A549 (cell line): Measurements from ENCODE around the gene ASMTL. TPM values are rescaled to one million over a fixed set of nuclear protein-coding genes. Genes with fewer than 3 reads are reported as not detected.
A peak's percentile ranks its signal among the peaks of the same experiment; 100 is the strongest.

Experiments
- ATAC-seq, 2 experiments: fragments of 200-7000 bp in 1 of 2; fragments of >200 bp in 1 of 2; cut with Nextera tagmentation in 1 of 2; cut with Tn5 transposase in 1 of 2; 3 replicates each; pipeline versions ENCODE4 v1.8.0 to v1.9.1; 2018 to 2020; ENCODE audit warnings: mild to moderate bottlenecking in 1 of 2, moderate library complexity in 1 of 2
- CTCF ChIA-PET: fragments of 300-600 bp; sonication (Branson Sonifier 250); formaldehyde crosslinking; extraction: SDS; loops from one replicate; lab custom pipeline; 2021; ENCODE audit warnings: antibody characterized with exemption, inconsistent platforms; lab: Yijun Ruan, JAX
- POLR2A ChIA-PET: fragments of 350-600 bp; formaldehyde crosslinking; extraction: SDS; loops from one replicate; lab custom pipeline; 2021; ENCODE audit warnings: antibody characterized with exemption, inconsistent platforms; lab: Yijun Ruan, JAX
- DNase-seq, 2 experiments: peaks; one replicate each; pipeline versions ENCODE4 v3.0.0 to v3.0.0-alpha.2; 2011 to 2016; ENCODE audit warnings: low read depth in 1 of 2, low spot score in 1 of 2
- FAIRE-seq: peaks from 2 replicates; lab custom pipeline; 2011; peaks lifted over from hg19 to GRCh38; lab: Jason Lieb, UNC
- H3K27ac ChIP-seq, 2 experiments: fragments of >200 bp; sonication (Bioruptor Twin); formaldehyde crosslinking; 3 replicates each; pipeline ENCODE4 v1.5.1; 2016 to 2017
- H3K4me1 ChIP-seq: fragments of >200 bp; sonication (Bioruptor Twin); formaldehyde crosslinking; 3 replicates; pipeline ENCODE4 v1.6.1; 2016
- H3K4me2 ChIP-seq: fragments of >200 bp; sonication (Bioruptor Twin); formaldehyde crosslinking; 3 replicates; pipeline ENCODE4 v1.6.1; 2016
- H3K4me3 ChIP-seq: fragments of >200 bp; sonication (Bioruptor Twin); formaldehyde crosslinking; 3 replicates; pipeline ENCODE4 v1.5.1; 2016
- H3K9me3 ChIP-seq: fragments of >200 bp; sonication (Bioruptor Twin); formaldehyde crosslinking; 3 replicates; pipeline ENCODE4 v1.6.1; 2016
- CBX8 ChIP-seq: fragments of 200-600 bp; sonication (generic); IDR thresholded peaks from 2 replicates; pipeline ENCODE4 v1.6.1; 2016
- CHD4 ChIP-seq: fragments of 200-600 bp; sonication (generic); IDR thresholded peaks from 2 replicates; pipeline ENCODE4 v1.6.1; 2016; ENCODE audit warnings: antibody characterized with exemption, mild to moderate bottlenecking, borderline replicate concordance
- EHF ChIP-seq: fragments of 250-450 bp; sonication (Bioruptor Pico); IDR thresholded peaks from 2 replicates; pipeline ENCODE4 v1.5.0; 2020; ENCODE audit warnings: mild to moderate bottlenecking
- EHMT2 ChIP-seq: fragments of 200-600 bp; sonication (generic); IDR thresholded peaks from 2 replicates; pipeline ENCODE4 v1.6.1; 2016; ENCODE audit warnings: antibody characterized with exemption, low read depth, mild to moderate bottlenecking, moderate library complexity
- ESRRA ChIP-seq: fragments of 150-350 bp; IDR thresholded peaks from 2 replicates; pipeline ENCODE4 v1.6.1; 2014; ENCODE audit warnings: mild to moderate bottlenecking, low read length, borderline replicate concordance
- FOSB ChIP-seq: fragments of 250-450 bp; sonication (Bioruptor Pico); IDR thresholded peaks from 2 replicates; pipeline ENCODE4 v1.5.0; 2020; ENCODE audit warnings: mild to moderate bottlenecking, moderate library complexity
- FOSL2 ChIP-seq, 2 experiments: fragments of 450-650 bp in 1 of 2; fragments of >200 bp in 1 of 2; sonication (Bioruptor Twin) in 1 of 2; formaldehyde crosslinking; IDR thresholded peaks; 2 replicates each; pipeline versions ENCODE4 v1.5.0 to v1.6.1; 2016 to 2020; ENCODE audit warnings: mild to moderate bottlenecking in 1 of 2, moderate library complexity in 1 of 2
- HDAC2 ChIP-seq: fragments of 200-600 bp; sonication (generic); IDR thresholded peaks from 2 replicates; pipeline ENCODE4 v1.6.1; 2016
- HEYL ChIP-seq: fragments of 250-450 bp; sonication (Bioruptor Pico); IDR thresholded peaks from 2 replicates; pipeline ENCODE4 v1.8.0; 2021; ENCODE audit warnings: mild to moderate bottlenecking, moderate library complexity
- HOXB5 ChIP-seq: fragments of 250-450 bp; sonication (Bioruptor Pico); IDR thresholded peaks from 2 replicates; pipeline ENCODE4 v1.5.0; 2020; ENCODE audit warnings: mild to moderate bottlenecking, moderate library complexity
- JUN ChIP-seq, 2 experiments: fragments of >200 bp; sonication (Bioruptor Twin); formaldehyde crosslinking; IDR thresholded peaks; 2 replicates in 1 of 2; 3 replicates in 1 of 2; pipeline ENCODE4 v1.6.1; 2016 to 2017
- JUNB ChIP-seq: fragments of >200 bp; sonication (Bioruptor Twin); formaldehyde crosslinking; IDR thresholded peaks from 2 replicates; pipeline ENCODE4 v1.6.1; 2016
- KDM5A ChIP-seq: fragments of 200-600 bp; sonication (generic); IDR thresholded peaks from 2 replicates; pipeline ENCODE4 v1.6.1; 2016; ENCODE audit warnings: antibody characterized with exemption, mild to moderate bottlenecking
- MAZ ChIP-seq: fragments of 150-350 bp; IDR thresholded peaks from 2 replicates; pipeline ENCODE4 v1.6.1; 2014; ENCODE audit warnings: antibody characterized with exemption, low read depth, low read length, borderline replicate concordance
- POLR2A ChIP-seq: IDR thresholded peaks from 2 replicates; pipeline ENCODE4 v1.6.1; 2012; ENCODE audit warnings: mild to moderate bottlenecking, low read length
- RAD21 ChIP-seq, 2 experiments: fragments of >200 bp in 1 of 2; sonication (Bioruptor Twin) in 1 of 2; formaldehyde crosslinking in 1 of 2; IDR thresholded peaks in 1 of 2; conservative IDR thresholded peaks in 1 of 2; 2 replicates in 1 of 2; 3 replicates in 1 of 2; pipeline ENCODE4 v1.6.1; 2012 to 2018; ENCODE audit warnings: inconsistent platforms in 1 of 2
- RARB ChIP-seq: fragments of 250-450 bp; sonication (Bioruptor Pico); IDR thresholded peaks from 2 replicates; pipeline ENCODE4 v1.8.0; 2021; ENCODE audit warnings: mild to moderate bottlenecking, moderate library complexity
- RFX5 ChIP-seq: fragments of 450-650 bp; IDR thresholded peaks from 2 replicates; pipeline ENCODE4 v1.7.1; 2014; ENCODE audit warnings: antibody characterized with exemption, mild to moderate bottlenecking, moderate library complexity
- SMC3 ChIP-seq: fragments of >200 bp; sonication (Bioruptor Twin); formaldehyde crosslinking; IDR thresholded peaks from 3 replicates; pipeline ENCODE4 v1.6.1; 2018; ENCODE audit warnings: inconsistent platforms
- SREBF2 ChIP-seq: fragments of 450-650 bp; IDR thresholded peaks from 2 replicates; pipeline ENCODE4 v1.6.1; 2014; ENCODE audit warnings: mild to moderate bottlenecking, moderate library complexity
- TFCP2L1 ChIP-seq: fragments of 250-450 bp; sonication (Bioruptor Pico); IDR thresholded peaks from 2 replicates; pipeline ENCODE4 v1.5.0; 2021; ENCODE audit warnings: mild to moderate bottlenecking
- TP53 ChIP-seq: fragments of 250-450 bp; sonication (Bioruptor Pico); IDR thresholded peaks from 2 replicates; pipeline ENCODE4 v1.5.0; 2021; ENCODE audit warnings: mild to moderate bottlenecking, moderate library complexity
- ZC3H11A ChIP-seq: fragments of 450-650 bp; IDR thresholded peaks from 2 replicates; pipeline ENCODE4 v1.6.1; 2014; ENCODE audit warnings: antibody characterized with exemption, mild to moderate bottlenecking
- ZSCAN20 ChIP-seq: fragments of 250-450 bp; sonication (Bioruptor Pico); IDR thresholded peaks from 2 replicates; pipeline ENCODE4 v1.8.0; 2022; ENCODE audit warnings: mild to moderate bottlenecking, moderate library complexity
- WGBS: methylation state at CpG from one replicate; pipeline ENCODE4 v1.1.6; 2017; ENCODE audit errors: missing lambda C conversion rate; 5-methylcytosine and 5-hydroxymethylcytosine counted together
- polyA plus RNA-seq, 4 experiments: library from polyadenylated mRNA; depleted of rRNA in 3 of 4; stranded (reverse); fragments of >200 nt; fragmentation: RNase III in 1 of 4; extraction: RNeasy Plus Mini Kit Qiagen cat#74134 plus additional on column Dnase treatment in 1 of 4; gene quantifications; 2 replicates in 3 of 4; 3 replicates in 1 of 4; pipeline ENCODE4 v1.2.3, GENCODE V29; 2011 to 2017
- TF ChIP-seq, protein P1 (sequence below): fragments of 450-650 bp; IDR thresholded peaks from 2 replicates; pipeline ENCODE4 v1.6.1; 2014; ENCODE audit warnings: antibody characterized with exemption
- TF ChIP-seq, protein P2 (sequence below): fragments of >200 bp; sonication (Bioruptor Twin); formaldehyde crosslinking; IDR thresholded peaks from 3 replicates; pipeline ENCODE4 v1.6.1; 2016
- TF ChIP-seq, protein P3 (sequence below): IDR thresholded peaks from 2 replicates; pipeline ENCODE4 v1.6.1; 2012
- TF ChIP-seq, protein P4 (sequence below): fragments of 250-450 bp; sonication (Bioruptor Pico); IDR thresholded peaks from 2 replicates; pipeline ENCODE4 v1.5.0; 2021; ENCODE audit warnings: mild to moderate bottlenecking, moderate library complexity, borderline replicate concordance
- TF ChIP-seq, protein P5 (sequence below): fragments of >200 bp; sonication (Bioruptor Twin); formaldehyde crosslinking; IDR thresholded peaks from 3 replicates; pipeline ENCODE4 v1.5.1; 2016
- TF ChIP-seq, protein P6 (sequence below): fragments of >200 bp; sonication (Bioruptor Twin); formaldehyde crosslinking; IDR thresholded peaks from 2 replicates; pipeline ENCODE4 v1.6.1; 2016

Gene ASMTL
- polyA plus RNA-seq, 2 of the 4 experiments (the other 2 are of a cell fraction) = 12.3 to 15.4 TPM

DNA sequence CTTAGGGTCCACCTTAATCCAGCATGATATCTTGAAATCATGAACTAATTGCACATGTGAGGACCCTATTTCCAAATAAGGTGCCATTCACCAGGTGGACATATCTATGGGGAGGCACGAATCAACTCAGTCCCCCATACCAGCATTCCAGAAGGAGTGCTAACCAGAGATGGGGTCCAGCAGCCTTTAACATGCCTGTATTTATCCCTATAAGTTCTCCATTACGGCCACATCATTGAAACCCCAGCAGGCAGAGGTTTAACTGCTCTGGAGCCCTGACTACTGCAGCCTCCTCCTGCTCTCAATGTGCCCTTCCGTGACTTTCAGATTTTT, 3.2 kb upstream of the ASMTL start:
- ChIA-PET CTCF (no interaction called here), POLR2A (no interaction called here)
- Histone ChIP-seq H3K9me3 (no peaks in the 10 kb centered on the region), H3K4me3 (no peak overlapping the region), H3K4me2 (no peak overlapping the region), H3K4me1 (peaks cover 12% of the 10 kb centered on the region; the same call in 2 of the 3 replicates), H3K27ac (no peak overlapping the region)
- 54% methylated on average over 3 of the region's 3 CpGs for WGBS
- DNase-seq (no peak), FAIRE-seq (no peak), ATAC-seq (no peak)
- no peak for TF ChIP-seq HDAC2
- TF ChIP-seq RFX5 = no peak
- no peak for TF ChIP-seq HEYL
- no peak for TF ChIP-seq EHMT2
- no peak for TF ChIP-seq MAZ
- no peak for TF ChIP-seq ZC3H11A
- no peak for TF ChIP-seq FOSL2 (IDR thresholded peaks at IDR 0.05)
- no peak for TF ChIP-seq FOSL2 (CRISPR knock-in tag; IDR thresholded peaks at IDR 0.05)
- no peak for TF ChIP-seq RARB (CRISPR knock-in tag)
- no peak for TF ChIP-seq SREBF2
- TF ChIP-seq, protein P1, sequence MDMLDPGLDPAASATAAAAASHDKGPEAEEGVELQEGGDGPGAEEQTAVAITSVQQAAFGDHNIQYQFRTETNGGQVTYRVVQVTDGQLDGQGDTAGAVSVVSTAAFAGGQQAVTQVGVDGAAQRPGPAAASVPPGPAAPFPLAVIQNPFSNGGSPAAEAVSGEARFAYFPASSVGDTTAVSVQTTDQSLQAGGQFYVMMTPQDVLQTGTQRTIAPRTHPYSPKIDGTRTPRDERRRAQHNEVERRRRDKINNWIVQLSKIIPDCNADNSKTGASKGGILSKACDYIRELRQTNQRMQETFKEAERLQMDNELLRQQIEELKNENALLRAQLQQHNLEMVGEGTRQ = no peak
- TF ChIP-seq, protein P2, sequence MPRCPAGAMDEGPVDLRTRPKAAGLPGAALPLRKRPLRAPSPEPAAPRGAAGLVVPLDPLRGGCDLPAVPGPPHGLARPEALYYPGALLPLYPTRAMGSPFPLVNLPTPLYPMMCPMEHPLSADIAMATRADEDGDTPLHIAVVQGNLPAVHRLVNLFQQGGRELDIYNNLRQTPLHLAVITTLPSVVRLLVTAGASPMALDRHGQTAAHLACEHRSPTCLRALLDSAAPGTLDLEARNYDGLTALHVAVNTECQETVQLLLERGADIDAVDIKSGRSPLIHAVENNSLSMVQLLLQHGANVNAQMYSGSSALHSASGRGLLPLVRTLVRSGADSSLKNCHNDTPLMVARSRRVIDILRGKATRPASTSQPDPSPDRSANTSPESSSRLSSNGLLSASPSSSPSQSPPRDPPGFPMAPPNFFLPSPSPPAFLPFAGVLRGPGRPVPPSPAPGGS = no peak
- TF ChIP-seq, protein P3, sequence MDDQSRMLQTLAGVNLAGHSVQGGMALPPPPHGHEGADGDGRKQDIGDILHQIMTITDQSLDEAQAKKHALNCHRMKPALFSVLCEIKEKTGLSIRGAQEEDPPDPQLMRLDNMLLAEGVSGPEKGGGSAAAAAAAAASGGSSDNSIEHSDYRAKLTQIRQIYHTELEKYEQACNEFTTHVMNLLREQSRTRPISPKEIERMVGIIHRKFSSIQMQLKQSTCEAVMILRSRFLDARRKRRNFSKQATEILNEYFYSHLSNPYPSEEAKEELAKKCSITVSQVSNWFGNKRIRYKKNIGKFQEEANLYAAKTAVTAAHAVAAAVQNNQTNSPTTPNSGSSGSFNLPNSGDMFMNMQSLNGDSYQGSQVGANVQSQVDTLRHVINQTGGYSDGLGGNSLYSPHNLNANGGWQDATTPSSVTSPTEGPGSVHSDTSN = no peak
- TF ChIP-seq, protein P4, sequence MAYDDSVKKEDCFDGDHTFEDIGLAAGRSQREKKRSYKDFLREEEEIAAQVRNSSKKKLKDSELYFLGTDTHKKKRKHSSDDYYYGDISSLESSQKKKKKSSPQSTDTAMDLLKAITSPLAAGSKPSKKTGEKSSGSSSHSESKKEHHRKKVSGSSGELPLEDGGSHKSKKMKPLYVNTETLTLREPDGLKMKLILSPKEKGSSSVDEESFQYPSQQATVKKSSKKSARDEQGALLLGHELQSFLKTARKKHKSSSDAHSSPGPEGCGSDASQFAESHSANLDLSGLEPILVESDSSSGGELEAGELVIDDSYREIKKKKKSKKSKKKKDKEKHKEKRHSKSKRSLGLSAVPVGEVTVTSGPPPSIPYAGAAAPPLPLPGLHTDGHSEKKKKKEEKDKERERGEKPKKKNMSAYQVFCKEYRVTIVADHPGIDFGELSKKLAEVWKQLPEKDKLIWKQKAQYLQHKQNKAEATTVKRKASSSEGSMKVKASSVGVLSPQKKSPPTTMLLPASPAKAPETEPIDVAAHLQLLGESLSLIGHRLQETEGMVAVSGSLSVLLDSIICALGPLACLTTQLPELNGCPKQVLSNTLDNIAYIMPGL (CRISPR knock-in tag) = no peak
- TF ChIP-seq TP53 (CRISPR knock-in tag) = no peak
- no peak for TF ChIP-seq TFCP2L1
- no peak for TF ChIP-seq JUN (IDR thresholded peaks at IDR 0.05)
- no peak for TF ChIP-seq CHD4

DNA sequence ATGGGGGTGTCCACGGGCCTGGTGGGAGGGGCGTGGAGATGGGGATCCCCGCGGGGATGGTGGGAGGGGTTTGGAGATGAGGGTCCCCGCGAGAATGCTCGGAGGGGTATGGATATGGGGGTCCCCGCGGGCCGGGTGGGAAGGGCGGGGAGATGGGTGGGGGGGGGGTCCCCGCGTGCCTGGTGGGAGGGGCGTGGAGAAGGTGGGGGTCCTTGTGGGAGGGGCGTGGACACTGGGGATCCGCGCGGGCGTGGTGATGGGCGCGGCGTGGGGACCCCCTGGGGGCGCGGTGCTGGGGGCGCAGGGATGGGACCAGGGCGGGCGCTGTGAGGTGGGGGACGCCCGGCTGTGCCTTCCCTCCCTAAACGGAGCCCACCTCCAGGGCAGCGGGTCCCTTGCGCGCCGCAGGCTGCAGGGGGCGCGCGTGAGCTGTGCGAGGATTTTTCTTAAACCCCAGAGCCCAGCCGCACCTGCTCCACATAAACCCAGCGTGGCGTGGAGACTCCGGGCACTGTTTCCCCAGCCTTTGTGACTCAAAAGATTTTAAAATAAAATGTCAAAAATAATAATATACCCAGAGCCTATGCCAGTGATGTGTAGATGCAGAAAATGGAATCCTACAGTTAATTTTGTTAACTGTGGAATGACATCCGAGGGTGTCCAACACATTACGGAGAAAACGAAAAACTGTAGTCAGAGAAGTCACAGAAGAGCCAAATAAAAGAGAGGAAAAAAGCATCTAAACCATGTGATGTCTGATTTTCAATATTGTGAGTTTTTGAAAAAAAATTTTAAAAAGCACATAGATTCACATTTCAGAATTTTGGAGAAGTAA, 1.5 kb upstream of the ASMTL start:
- no peak for FAIRE-seq
- ChIA-PET POLR2A (no interaction called here), CTCF (no interaction called here)
- 12% methylated on average over 17 of the region's 45 CpGs for WGBS
- ATAC-seq = peak; percentile 54 to 78
- Histone ChIP-seq H3K4me1 (peaks cover 13% of the 10 kb centered on the region; the same call in 2 of the 3 replicates), H3K4me3 (peak overlapping the region; percentile 81), H3K4me2 (peak overlapping the region; percentile 77), H3K9me3 (peaks cover 4% of the 10 kb centered on the region; the same call in 2 of the 3 replicates), H3K27ac (peak overlapping the region; percentile 62 to 84; a peak in 5 of 6 replicates)
- peak; percentile 83 to 89 for DNase-seq
- TF ChIP-seq EHF (CRISPR knock-in tag) = no peak
- TF ChIP-seq RFX5 = no peak
- TF ChIP-seq, protein P2 = no peak
- TF ChIP-seq RAD21 (conservative IDR thresholded peaks at IDR 0.05 in 1 of 2, IDR thresholded peaks at IDR 0.05 in 1 of 2) = peak; percentile 91 to 98
- TF ChIP-seq POLR2A = no peak
- TF ChIP-seq JUN (IDR thresholded peaks at IDR 0.05) = 0 out of 5 replicates have a peak, but pooled peaks of 1 of the 2 experiments have one; percentile 18
- no peak for TF ChIP-seq ZSCAN20 (CRISPR knock-in tag)
- TF ChIP-seq SMC3 = peak; percentile 93
- TF ChIP-seq, protein P5, sequence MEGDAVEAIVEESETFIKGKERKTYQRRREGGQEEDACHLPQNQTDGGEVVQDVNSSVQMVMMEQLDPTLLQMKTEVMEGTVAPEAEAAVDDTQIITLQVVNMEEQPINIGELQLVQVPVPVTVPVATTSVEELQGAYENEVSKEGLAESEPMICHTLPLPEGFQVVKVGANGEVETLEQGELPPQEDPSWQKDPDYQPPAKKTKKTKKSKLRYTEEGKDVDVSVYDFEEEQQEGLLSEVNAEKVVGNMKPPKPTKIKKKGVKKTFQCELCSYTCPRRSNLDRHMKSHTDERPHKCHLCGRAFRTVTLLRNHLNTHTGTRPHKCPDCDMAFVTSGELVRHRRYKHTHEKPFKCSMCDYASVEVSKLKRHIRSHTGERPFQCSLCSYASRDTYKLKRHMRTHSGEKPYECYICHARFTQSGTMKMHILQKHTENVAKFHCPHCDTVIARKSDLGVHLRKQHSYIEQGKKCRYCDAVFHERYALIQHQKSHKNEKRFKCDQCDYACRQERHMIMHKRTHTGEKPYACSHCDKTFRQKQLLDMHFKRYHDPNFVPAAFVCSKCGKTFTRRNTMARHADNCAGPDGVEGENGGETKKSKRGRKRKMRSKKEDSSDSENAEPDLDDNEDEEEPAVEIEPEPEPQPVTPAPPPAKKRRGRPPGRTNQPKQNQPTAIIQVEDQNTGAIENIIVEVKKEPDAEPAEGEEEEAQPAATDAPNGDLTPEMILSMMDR = peak; percentile 96
- TF ChIP-seq, protein P6, sequence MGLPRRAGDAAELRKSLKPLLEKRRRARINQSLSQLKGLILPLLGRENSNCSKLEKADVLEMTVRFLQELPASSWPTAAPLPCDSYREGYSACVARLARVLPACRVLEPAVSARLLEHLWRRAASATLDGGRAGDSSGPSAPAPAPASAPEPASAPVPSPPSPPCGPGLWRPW = no peak
- TF ChIP-seq HEYL = no peak
- no peak for TF ChIP-seq FOSB (CRISPR knock-in tag)
- TF ChIP-seq EHMT2 = no peak
- TF ChIP-seq CBX8 = no peak
- no peak for TF ChIP-seq JUNB
- TF ChIP-seq ESRRA = no peak
- TF ChIP-seq KDM5A = no peak
- no peak for TF ChIP-seq HOXB5
